HCT116 (cell line): ENCODE results near the gene CTNNA2. TPM values are rescaled to one million over a fixed set of nuclear protein-coding genes. Genes with fewer than 3 reads are reported as not detected.

Experiments
- ATAC-seq: fragments of 200-7000 bp; cut with Tn5 transposase; 2 replicates; pipeline ENCODE4 v1.9.1; 2020; ENCODE audit warnings: mild to moderate bottlenecking, moderate library complexity
- BruUV-seq: library from RNA; stranded (reverse); fragments of 400-500 nt; replicated peaks from 2 replicates; lab custom pipeline; 2021; lab: Mats Ljungman, UMichigan
- CTCF ChIA-PET: fragments of 300-600 bp; sonication (Branson Sonifier 250); formaldehyde crosslinking; loops from one replicate; lab custom pipeline; 2021; ENCODE audit warnings: antibody characterized with exemption; lab: Charles Lee
- POLR2A ChIA-PET: fragments of 300-600, 350-600 bp; sonication (Branson Sonifier 250); formaldehyde crosslinking; loops from one replicate; lab custom pipeline; 2021; ENCODE audit warnings: antibody characterized with exemption; lab: Charles Lee
- RAD21 ChIA-PET, 2 experiments: fragments of 300-600 bp; sonication (Branson Sonifier 250); formaldehyde crosslinking; loops; one replicate each; lab custom pipeline; 2023; ENCODE audit warnings: low total read pairs in 2 of 2; ENCODE audit not compliant: uncharacterized antibody in 2 of 2, unreplicated experiment in 2 of 2, low non-redundant PET in 1 of 2; lab: Charles Lee
- DNase-seq: peaks from one replicate; pipeline ENCODE4 v3.0.0-alpha.2; 2010; ENCODE audit warnings: low read depth, low spot score
- H2AFZ ChIP-seq: fragments of 200-600 bp; shearing (Covaris generic), sonication (generic); 2 replicates; pipeline ENCODE4 v1.6.1; 2017; ENCODE audit warnings: low read depth, mixed run types, mixed read lengths, antibody characterized with exemption, low read length; ENCODE audit not compliant: poor library complexity, severe bottlenecking
- H3K27ac ChIP-seq: 2 replicates; pipeline ENCODE4 v1.5.1; 2012; ENCODE audit warnings: low read depth, low read length
- H3K27me3 ChIP-seq: fragments of 200-600 bp; sonication (generic); 2 replicates; pipeline ENCODE4 v1.6.1; 2016; ENCODE audit warnings: mixed run types, low read length, mixed read lengths; ENCODE audit not compliant: insufficient read depth
- H3K36me3 ChIP-seq, 2 experiments: fragments of 200-500 bp in 1 of 2; fragments of 200-600 bp in 1 of 2; sonication (Bioruptor generic) in 1 of 2; sonication (generic) in 1 of 2; 2 replicates each; pipeline versions ENCODE4 v1.5.1 to v1.6.1; 2014 to 2016; ENCODE audit warnings: low read length in 2 of 2, inconsistent platforms in 1 of 2, mixed read lengths in 1 of 2, mixed run types in 1 of 2; ENCODE audit not compliant: insufficient read depth in 2 of 2, control insufficient read depth in 1 of 2
- H3K4me1 ChIP-seq, 2 experiments: fragments of 200-600 bp in 1 of 2; sonication (generic) in 1 of 2; 2 replicates each; pipeline versions ENCODE4 v1.5.1 to v1.6.1; 2012 to 2017; ENCODE audit warnings: low read length in 2 of 2, inconsistent platforms in 1 of 2, mild to moderate bottlenecking in 1 of 2, mixed read lengths in 1 of 2, mixed run types in 1 of 2, moderate library complexity in 1 of 2; ENCODE audit not compliant: insufficient read depth in 2 of 2, control insufficient read depth in 1 of 2
- H3K4me2 ChIP-seq: fragments of 200-600 bp; sonication (generic); 2 replicates; pipeline ENCODE4 v1.6.1; 2017; ENCODE audit warnings: mixed run types, low read length, mixed read lengths
- H3K4me3 ChIP-seq, 2 experiments: fragments of 200-600 bp in 1 of 2; sonication (generic) in 1 of 2; replicated peaks in 1 of 2; 2 replicates each; pipeline ENCODE4 v1.5.1; 2011 to 2016; ENCODE audit warnings: low read length in 2 of 2, control low read depth in 1 of 2, low read depth in 1 of 2, mild to moderate bottlenecking in 1 of 2, mixed read lengths in 1 of 2, mixed run types in 1 of 2
- H3K79me2 ChIP-seq: fragments of 200-600 bp; sonication (generic); 2 replicates; pipeline ENCODE4 v1.6.1; 2017; ENCODE audit warnings: mild to moderate bottlenecking, mixed run types, low read length, moderate library complexity, mixed read lengths; ENCODE audit not compliant: insufficient read depth
- H3K9ac ChIP-seq: fragments of 200-600 bp; sonication (generic); 2 replicates; pipeline ENCODE4 v1.6.1; 2016; ENCODE audit warnings: low read length, mixed read lengths
- H3K9me2 ChIP-seq: fragments of 200-600 bp; sonication (generic), shearing (Covaris generic); 2 replicates; pipeline ENCODE4 v1.6.1; 2017; ENCODE audit warnings: mixed run types, mild to moderate bottlenecking, moderate library complexity; ENCODE audit not compliant: insufficient read depth
- H3K9me3 ChIP-seq, 2 experiments: fragments of 200-500 bp in 1 of 2; fragments of 200-600 bp in 1 of 2; sonication (Bioruptor generic) in 1 of 2; sonication (generic) in 1 of 2; 2 replicates each; pipeline ENCODE4 v1.6.1; 2014 to 2017; ENCODE audit warnings: low read length in 2 of 2, mixed read lengths in 2 of 2, inconsistent platforms in 1 of 2, low read depth in 1 of 2, mild to moderate bottlenecking in 1 of 2, mixed run types in 1 of 2, moderate library complexity in 1 of 2; ENCODE audit not compliant: control insufficient read depth in 1 of 2, insufficient read depth in 1 of 2
- H4K20me1 ChIP-seq: fragments of 200-600 bp; sonication (generic), shearing (Covaris generic); 2 replicates; pipeline ENCODE4 v1.6.1; 2017; ENCODE audit warnings: mixed run types, mild to moderate bottlenecking, moderate library complexity; ENCODE audit not compliant: insufficient read depth
- CEBPB ChIP-seq: IDR thresholded peaks from 2 replicates; pipeline ENCODE4 v1.6.1; 2012; ENCODE audit warnings: low read depth
- ELF1 ChIP-seq: IDR thresholded peaks from 2 replicates; pipeline ENCODE4 v1.6.1; 2012; ENCODE audit warnings: low read depth, borderline replicate concordance
- EZH2 ChIP-seq: fragments of 200-600 bp; sonication (generic); IDR thresholded peaks from 2 replicates; pipeline ENCODE4 v1.6.1; 2017; ENCODE audit warnings: antibody characterized with exemption, mixed run types
- JUND ChIP-seq: IDR thresholded peaks from 2 replicates; pipeline ENCODE4 v1.6.1; 2012
- POLR2AphosphoS5 ChIP-seq: IDR thresholded peaks from 2 replicates; pipeline ENCODE4 v1.6.1; 2011; ENCODE audit warnings: mild to moderate bottlenecking, low read depth, low read length, moderate library complexity
- TCF7L2 ChIP-seq: IDR thresholded peaks from 2 replicates; pipeline ENCODE4 v1.7.0; 2011; ENCODE audit warnings: borderline replicate concordance, inconsistent platforms; ENCODE audit not compliant: insufficient read depth, insufficient read length; ENCODE audit errors: extremely low read depth
- YY1 ChIP-seq: IDR thresholded peaks from 2 replicates; pipeline ENCODE4 v1.6.1; 2011; ENCODE audit warnings: low read length, low read depth, moderate library complexity, mild to moderate bottlenecking; ENCODE audit not compliant: insufficient replicate concordance; ENCODE audit errors: extremely low read depth
- ZFX ChIP-seq: fragments of 450-650 bp; IDR thresholded peaks from 2 replicates; pipeline ENCODE4 v1.6.1; 2017
- intact Hi-C: fragments of 100-400 bp; cut with micrococcal nuclease; formaldehyde crosslinking; loops from 2 replicates; pipeline ENCODE4 v1.10.0; 2022
- total RNA-seq: library from RNA; stranded (reverse); gene quantifications from one replicate; pipeline ENCODE4 v1.2.1, GENCODE V29; 2021; ENCODE audit not compliant: unreplicated experiment
- TF ChIP-seq, protein P1 (sequence below): IDR thresholded peaks from 2 replicates; pipeline ENCODE4 v1.6.1; 2012; ENCODE audit warnings: low read depth
- TF ChIP-seq, protein P2 (sequence below), 3 experiments: fragments of 200-600 bp in 1 of 3; sonication (generic) in 1 of 3; IDR thresholded peaks in 2 of 3; conservative IDR thresholded peaks in 1 of 3; 2 replicates each; pipeline ENCODE4 v1.5.1; 2012 to 2017; ENCODE audit warnings: low read depth in 2 of 3, low read length in 2 of 3, antibody characterized with exemption in 1 of 3, borderline replicate concordance in 1 of 3, control low read depth in 1 of 3, mild to moderate bottlenecking in 1 of 3, mixed read lengths in 1 of 3, mixed run types in 1 of 3, moderate library complexity in 1 of 3; ENCODE audit not compliant: insufficient read depth in 1 of 3
- TF ChIP-seq, protein P3 (sequence below): IDR thresholded peaks from 2 replicates; pipeline ENCODE4 v1.6.1; 2011; ENCODE audit warnings: mild to moderate bottlenecking, low read length, moderate library complexity; ENCODE audit not compliant: insufficient replicate concordance; ENCODE audit errors: extremely low read depth
- TF ChIP-seq, protein P4 (sequence below): IDR thresholded peaks from 2 replicates; pipeline ENCODE4 v1.6.1; 2012

The CTNNA2 gene
- total RNA-seq, 1 experiment from 2014 or later = not detected

DNA sequence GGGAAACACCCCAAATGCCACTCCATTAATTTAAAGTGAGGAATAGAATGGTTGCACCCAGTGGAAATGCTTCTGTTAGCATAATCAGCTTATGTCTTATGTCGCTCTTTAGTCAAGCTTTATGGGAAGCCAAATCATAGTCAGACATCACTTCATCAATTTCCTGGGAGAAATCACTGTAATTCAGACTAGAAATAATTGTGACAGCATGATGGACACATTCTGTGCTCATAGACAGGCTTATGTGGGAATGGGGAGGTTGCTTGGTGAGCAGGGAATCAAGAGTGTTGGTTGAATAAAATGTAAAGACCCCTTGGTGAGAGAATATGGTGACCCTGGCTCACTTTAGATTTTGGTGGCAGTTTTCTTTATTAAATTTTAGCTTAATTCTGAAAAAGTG is 174.0 kb downstream of the CTNNA2 start (continued):
- TF ChIP-seq, protein P1, sequence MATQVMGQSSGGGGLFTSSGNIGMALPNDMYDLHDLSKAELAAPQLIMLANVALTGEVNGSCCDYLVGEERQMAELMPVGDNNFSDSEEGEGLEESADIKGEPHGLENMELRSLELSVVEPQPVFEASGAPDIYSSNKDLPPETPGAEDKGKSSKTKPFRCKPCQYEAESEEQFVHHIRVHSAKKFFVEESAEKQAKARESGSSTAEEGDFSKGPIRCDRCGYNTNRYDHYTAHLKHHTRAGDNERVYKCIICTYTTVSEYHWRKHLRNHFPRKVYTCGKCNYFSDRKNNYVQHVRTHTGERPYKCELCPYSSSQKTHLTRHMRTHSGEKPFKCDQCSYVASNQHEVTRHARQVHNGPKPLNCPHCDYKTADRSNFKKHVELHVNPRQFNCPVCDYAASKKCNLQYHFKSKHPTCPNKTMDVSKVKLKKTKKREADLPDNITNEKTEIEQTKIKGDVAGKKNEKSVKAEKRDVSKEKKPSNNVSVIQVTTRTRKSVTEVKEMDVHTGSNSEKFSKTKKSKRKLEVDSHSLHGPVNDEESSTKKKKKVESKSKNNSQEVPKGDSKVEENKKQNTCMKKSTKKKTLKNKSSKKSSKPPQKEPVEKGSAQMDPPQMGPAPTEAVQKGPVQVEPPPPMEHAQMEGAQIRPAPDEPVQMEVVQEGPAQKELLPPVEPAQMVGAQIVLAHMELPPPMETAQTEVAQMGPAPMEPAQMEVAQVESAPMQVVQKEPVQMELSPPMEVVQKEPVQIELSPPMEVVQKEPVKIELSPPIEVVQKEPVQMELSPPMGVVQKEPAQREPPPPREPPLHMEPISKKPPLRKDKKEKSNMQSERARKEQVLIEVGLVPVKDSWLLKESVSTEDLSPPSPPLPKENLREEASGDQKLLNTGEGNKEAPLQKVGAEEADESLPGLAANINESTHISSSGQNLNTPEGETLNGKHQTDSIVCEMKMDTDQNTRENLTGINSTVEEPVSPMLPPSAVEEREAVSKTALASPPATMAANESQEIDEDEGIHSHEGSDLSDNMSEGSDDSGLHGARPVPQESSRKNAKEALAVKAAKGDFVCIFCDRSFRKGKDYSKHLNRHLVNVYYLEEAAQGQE = no peak
- TF ChIP-seq, protein P2, sequence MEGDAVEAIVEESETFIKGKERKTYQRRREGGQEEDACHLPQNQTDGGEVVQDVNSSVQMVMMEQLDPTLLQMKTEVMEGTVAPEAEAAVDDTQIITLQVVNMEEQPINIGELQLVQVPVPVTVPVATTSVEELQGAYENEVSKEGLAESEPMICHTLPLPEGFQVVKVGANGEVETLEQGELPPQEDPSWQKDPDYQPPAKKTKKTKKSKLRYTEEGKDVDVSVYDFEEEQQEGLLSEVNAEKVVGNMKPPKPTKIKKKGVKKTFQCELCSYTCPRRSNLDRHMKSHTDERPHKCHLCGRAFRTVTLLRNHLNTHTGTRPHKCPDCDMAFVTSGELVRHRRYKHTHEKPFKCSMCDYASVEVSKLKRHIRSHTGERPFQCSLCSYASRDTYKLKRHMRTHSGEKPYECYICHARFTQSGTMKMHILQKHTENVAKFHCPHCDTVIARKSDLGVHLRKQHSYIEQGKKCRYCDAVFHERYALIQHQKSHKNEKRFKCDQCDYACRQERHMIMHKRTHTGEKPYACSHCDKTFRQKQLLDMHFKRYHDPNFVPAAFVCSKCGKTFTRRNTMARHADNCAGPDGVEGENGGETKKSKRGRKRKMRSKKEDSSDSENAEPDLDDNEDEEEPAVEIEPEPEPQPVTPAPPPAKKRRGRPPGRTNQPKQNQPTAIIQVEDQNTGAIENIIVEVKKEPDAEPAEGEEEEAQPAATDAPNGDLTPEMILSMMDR (IDR thresholded peaks at IDR 0.05 in 2 of 3, conservative IDR thresholded peaks at IDR 0.05 in 1 of 3; ENCODE audit: borderline replicate concordance in 1 of 3, insufficient read depth in 1 of 3, low read depth in 2 of 3, low read length in 2 of 3) = no peak

DNA sequence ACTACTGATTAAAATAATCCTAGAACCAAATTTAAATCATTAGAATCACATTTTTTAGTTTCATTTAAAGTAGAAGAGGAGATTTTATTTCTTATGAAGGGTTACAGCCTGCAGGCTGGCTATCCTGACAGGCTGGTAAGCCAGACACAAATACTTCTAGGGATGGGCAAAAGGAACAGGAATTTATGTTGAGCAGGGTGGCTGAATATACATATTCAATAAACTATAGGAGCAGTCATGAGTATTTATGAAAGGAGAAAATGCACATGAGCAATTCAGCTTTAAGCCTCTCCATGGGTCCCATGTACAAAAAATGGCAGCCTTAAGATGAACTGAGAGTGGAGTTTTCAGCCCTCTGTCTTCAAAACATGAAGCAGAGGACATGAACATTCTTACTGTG is 182.4 kb downstream of the CTNNA2 start:
- Histone ChIP-seq H3K9me3 (peaks cover 4 to 18% of the 10 kb centered on the region in 2 experiments; a peak in 2 of 4 replicates), H4K20me1 (no peaks in the 10 kb centered on the region; the same call in 1 of the 2 replicates), H3K27ac (no peak overlapping the region), H3K36me3 (no peaks in the 10 kb centered on the region), H2AFZ (no peak overlapping the region), H3K79me2 (no peaks in the 10 kb centered on the region), H3K4me2 (no peak overlapping the region), H3K4me1 (no peaks in the 10 kb centered on the region), H3K9ac (no peak overlapping the region), H3K27me3 (no peaks in the 10 kb centered on the region), H3K4me3 (no peak overlapping the region), H3K9me2 (no peaks in the 10 kb centered on the region)
- BruUV-seq = no TSS peak
- DNase-seq (no peak), ATAC-seq (no peak)
- intact Hi-C loops = no loop called here
- POLR2A ChIA-PET = no interaction called here
- RAD21 ChIA-PET = no interaction called here
- CTCF ChIA-PET = no interaction called here
- TF ChIP-seq, protein P3, sequence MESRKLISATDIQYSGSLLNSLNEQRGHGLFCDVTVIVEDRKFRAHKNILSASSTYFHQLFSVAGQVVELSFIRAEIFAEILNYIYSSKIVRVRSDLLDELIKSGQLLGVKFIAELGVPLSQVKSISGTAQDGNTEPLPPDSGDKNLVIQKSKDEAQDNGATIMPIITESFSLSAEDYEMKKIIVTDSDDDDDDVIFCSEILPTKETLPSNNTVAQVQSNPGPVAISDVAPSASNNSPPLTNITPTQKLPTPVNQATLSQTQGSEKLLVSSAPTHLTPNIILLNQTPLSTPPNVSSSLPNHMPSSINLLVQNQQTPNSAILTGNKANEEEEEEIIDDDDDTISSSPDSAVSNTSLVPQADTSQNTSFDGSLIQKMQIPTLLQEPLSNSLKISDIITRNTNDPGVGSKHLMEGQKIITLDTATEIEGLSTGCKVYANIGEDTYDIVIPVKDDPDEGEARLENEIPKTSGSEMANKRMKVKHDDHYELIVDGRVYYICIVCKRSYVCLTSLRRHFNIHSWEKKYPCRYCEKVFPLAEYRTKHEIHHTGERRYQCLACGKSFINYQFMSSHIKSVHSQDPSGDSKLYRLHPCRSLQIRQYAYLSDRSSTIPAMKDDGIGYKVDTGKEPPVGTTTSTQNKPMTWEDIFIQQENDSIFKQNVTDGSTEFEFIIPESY = no peak
- TF ChIP-seq CEBPB (no peak), POLR2AphosphoS5 (no peak), YY1 (no peak), EZH2 (no peak), ZFX (no peak), ELF1 (no peak), JUND (no peak), TCF7L2 (no peak)
- TF ChIP-seq, protein P1 = no peak
- TF ChIP-seq, protein P4, sequence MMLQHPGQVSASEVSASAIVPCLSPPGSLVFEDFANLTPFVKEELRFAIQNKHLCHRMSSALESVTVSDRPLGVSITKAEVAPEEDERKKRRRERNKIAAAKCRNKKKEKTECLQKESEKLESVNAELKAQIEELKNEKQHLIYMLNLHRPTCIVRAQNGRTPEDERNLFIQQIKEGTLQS = no peak
